WI38 (cell line): Measurements from ENCODE around the gene DKK3.

ENCODE experiments used
- H3K4me3 ChIP-seq: 2 replicates; pipeline ENCODE4 v1.5.1; 2011; ENCODE audit warnings: low read depth, mild to moderate bottlenecking, control low read depth, low read length
- TF ChIP-seq, protein P1 (sequence below): IDR thresholded peaks from 2 replicates; pipeline ENCODE4 v1.5.1; 2012; ENCODE audit warnings: low read depth, mild to moderate bottlenecking, control low read depth, low read length

The DKK3 gene

DNA sequence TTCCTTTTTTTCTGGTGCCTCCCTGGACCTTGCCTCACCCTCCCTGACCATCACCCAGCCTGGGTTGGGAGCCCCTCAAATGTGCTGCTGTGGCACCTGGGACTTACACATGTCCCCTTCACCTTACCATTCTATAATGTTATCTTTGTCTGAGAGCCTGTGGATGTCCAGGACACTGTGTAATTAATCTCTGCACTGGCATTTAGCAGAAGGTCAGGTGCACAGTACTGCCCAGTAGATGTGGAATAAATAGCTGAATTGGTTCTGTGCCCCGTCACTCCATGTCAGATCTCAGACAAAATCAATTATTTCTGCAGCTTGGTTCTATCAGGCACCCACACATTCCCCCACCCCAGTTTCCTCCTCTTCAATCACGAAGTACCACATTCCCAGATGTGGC, 19.9 kb upstream of the DKK3 start:
- H3K4me3 ChIP-seq: no peak overlapping the region
- TF ChIP-seq, protein P1, sequence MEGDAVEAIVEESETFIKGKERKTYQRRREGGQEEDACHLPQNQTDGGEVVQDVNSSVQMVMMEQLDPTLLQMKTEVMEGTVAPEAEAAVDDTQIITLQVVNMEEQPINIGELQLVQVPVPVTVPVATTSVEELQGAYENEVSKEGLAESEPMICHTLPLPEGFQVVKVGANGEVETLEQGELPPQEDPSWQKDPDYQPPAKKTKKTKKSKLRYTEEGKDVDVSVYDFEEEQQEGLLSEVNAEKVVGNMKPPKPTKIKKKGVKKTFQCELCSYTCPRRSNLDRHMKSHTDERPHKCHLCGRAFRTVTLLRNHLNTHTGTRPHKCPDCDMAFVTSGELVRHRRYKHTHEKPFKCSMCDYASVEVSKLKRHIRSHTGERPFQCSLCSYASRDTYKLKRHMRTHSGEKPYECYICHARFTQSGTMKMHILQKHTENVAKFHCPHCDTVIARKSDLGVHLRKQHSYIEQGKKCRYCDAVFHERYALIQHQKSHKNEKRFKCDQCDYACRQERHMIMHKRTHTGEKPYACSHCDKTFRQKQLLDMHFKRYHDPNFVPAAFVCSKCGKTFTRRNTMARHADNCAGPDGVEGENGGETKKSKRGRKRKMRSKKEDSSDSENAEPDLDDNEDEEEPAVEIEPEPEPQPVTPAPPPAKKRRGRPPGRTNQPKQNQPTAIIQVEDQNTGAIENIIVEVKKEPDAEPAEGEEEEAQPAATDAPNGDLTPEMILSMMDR: no peak

DNA sequence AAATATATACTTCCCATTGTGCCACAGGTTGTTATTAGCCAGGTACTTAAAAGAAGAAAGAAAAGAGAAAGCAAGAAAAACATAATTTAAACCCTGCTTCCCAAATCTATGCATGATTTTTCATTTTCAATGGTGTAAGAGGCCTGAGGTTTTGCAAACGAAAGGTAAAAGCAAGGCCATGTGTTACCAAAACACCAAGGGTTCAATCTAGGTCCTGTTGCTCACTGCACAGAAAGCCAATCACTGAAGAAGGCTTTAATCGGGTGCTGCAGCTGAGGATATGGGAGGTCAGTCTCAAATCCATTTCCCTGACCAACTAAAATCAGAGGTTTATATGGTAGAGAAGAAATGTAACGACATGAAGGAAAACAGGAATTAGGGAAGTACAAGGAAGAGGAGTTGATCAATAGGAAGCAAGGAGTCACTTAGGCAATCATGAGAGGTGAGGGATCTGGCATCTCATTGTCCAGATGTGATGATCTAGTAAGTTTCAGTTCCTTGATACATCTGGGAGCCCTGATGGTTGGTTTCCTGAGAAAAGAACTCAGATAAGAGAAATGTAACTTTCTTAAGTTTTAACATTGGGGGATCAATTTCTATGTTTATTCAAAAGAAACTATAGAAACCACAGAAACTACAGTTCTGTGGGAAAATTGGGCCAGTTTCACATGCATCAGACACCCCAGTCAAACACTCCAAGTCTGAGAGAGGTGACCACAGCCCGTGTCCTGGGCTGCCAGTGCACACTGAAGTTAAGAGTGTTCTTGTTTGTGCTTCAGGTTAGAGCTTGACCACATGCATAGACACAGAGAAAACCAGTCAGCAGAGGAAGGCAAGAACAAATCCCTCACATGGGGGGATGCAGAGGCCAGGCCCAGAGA, 18.1 kb upstream of the DKK3 start:
- TF ChIP-seq, protein P1: no peak
- H3K4me3 ChIP-seq: no peak overlapping the region

DNA sequence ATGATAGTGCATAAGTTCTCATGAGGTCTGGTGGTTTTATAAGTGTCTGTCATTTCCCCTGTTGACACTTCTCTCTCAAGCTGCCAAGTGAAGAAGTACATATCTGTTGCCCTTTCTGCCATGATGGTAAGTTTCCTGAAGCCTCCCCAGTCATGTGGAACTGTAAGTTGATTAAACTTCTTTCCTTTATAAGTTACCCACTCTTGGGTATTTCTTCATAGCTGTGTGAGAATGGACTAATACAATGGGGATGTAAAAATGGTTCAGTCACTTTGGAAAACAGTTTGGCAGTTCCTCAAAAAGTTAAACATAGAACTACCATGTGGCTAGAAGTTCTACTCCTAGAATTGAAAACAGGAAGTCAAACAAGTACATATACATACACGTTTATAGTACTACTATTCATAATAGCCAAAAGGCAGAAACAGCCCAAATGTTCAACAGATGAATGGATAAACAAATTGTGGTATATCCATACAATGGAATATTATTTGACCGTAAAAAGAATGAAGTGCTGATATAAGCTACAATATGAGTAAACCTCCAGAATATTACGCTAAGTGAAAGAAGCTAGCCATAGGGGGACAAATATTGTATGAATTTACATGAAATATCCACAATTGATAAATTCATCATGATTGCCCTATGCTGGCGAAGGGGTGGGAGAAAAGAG, 16.0 kb upstream of the DKK3 start:
- TF ChIP-seq, protein P1: no peak
- no peak overlapping the region for H3K4me3 ChIP-seq

DNA sequence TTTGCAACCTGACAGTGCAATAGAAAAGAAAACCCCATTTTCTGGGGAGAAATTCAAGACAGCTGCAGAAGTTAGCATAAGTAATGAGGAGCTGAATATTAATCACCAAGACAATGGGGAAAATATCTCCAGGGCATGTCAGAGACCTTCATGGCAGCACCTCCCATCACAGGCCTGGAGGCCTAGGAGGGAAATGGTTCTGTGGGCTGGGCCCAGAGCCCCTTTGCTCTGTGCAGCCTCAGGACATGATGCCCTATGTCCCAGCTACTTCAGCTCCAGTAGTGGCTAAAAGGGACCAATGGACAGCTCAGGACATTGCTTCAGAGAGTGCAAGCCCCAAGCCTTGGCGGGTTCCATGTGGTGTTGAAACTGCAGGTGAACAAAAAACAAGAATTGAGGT, 14.6 kb upstream of the DKK3 start:
- TF ChIP-seq, protein P1: no peak
- H3K4me3 ChIP-seq: no peak overlapping the region

DNA sequence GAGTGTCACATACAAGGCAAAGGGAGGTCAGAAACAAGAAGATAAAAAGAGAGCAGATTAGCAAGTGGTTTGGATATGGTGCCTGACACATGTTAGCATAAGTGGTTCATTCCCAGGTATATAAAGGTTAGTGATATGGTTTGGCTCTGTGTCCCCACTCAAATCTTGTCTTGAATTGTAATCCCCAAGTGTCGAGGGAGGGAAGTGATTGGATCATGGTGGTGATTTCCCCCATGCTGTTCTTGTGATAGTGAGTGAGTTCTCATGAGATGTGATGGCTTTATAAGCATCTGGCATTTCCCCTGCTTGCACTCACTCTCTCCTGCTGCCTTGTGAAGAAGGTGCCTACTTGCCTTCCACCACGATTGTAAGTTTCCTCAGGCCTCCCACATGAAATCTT, 12.1 kb upstream of the DKK3 start:
- H3K4me3 ChIP-seq: no peak overlapping the region
- TF ChIP-seq, protein P1: no peak

DNA sequence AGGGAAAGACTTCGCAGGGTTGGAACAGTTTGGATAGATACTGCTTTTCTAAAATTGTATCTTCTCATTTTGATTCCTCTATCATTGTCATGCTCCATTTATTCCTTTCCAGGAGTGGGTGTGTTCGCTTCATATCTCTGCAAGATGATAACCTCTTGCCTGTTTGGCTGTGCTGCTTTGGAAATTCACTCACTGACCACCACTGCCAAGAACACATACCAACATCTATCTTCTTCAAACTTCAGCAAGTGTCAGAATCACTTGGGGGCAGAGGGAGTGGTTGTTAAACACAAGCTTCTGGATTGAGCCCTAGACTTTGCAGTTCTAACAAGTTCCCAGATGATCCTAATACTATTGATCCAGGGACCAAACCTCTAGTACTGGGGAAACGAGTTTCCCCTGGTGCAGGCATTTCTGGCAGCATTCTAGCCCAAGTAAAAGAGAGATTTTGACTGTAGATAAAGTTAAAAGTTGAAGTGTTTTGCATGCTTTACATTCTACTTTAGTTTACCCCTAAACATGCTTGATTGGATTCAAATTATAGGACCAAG, 11.5 kb upstream of the DKK3 start:
- TF ChIP-seq, protein P1: no peak
- H3K4me3 ChIP-seq: no peak overlapping the region

DNA sequence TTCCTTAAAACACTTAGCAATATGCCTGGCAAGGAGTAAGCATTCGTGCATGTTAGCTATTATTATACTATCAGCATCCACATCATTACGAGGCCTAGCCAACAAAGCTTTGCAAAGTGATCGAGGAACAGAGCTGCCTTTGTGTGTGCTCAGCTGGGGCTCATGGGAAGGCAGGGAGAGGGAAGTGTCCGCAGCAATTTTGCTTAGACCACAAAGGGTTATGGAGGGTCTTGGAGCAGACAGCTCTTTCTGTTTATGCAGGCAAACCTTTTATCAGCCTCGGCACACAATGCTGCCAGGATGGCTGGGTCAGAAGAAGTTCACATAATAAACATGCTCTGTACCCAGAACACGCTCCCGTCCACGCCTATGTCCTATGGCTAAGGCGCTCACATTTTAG, 10.9 kb upstream of the DKK3 start:
- H3K4me3 ChIP-seq: no peak overlapping the region
- TF ChIP-seq, protein P1: no peak
